Measurements from ENCODE around the gene RNF212B.
"Not testable (repeated sequence)": the region's sequence is repeated elsewhere in the genome, so short reads cannot be mapped to it uniquely, and the experiment has no call there.

Gene RNF212B

GRCh38 chr14:23237772-23238594 lies at the start of gene RNF212B:
Gene RNF212B, plus strand, starts transcription at chr14:23237936. Its CDS starts 2,410 bp downstream, at chr14:23240346.
- DNase-seq (ENCODE audit: low spot score): peak; percentile 94

- no peak for DNase-seq (ENCODE audit: low spot score)
These were observed 44.3 kb upstream of the RNF212B start for GRCh38 chr14:23193432-23193831.

GRCh38 chr14:23195552-23196101 lies 42.1 kb upstream of the RNF212B start:
- DNase-seq (ENCODE audit: low spot score): no peak

- DNase-seq (ENCODE audit: low spot score): not testable (repeated sequence)
These were observed 41.2 kb upstream of the RNF212B start for GRCh38 chr14:23196487-23196886.

GRCh38 chr14:23199141-23199540 lies 38.6 kb upstream of the RNF212B start:
- not testable (repeated sequence) for DNase-seq (ENCODE audit: low spot score)

- DNase-seq (ENCODE audit: low spot score): no peak
These were observed 35.7 kb upstream of the RNF212B start for GRCh38 chr14:23202001-23202400.

- no peak for DNase-seq (ENCODE audit: low spot score)
These were observed 31.2 kb upstream of the RNF212B start for GRCh38 chr14:23206422-23207145.

- no peak for DNase-seq (ENCODE audit: low spot score)
These were observed 30.6 kb upstream of the RNF212B start for GRCh38 chr14:23207146-23207540.

- DNase-seq (ENCODE audit: low spot score): no peak
These were observed 29.4 kb upstream of the RNF212B start for GRCh38 chr14:23208324-23208723.

- DNase-seq (ENCODE audit: low spot score): no peak
These were observed 27.9 kb upstream of the RNF212B start for GRCh38 chr14:23209651-23210423.

- DNase-seq (ENCODE audit: low spot score): no peak
These were observed 22.3 kb upstream of the RNF212B start for GRCh38 chr14:23215421-23215820.

GRCh38 chr14:23217032-23218020 lies 20.4 kb upstream of the RNF212B start:
- DNase-seq (ENCODE audit: low spot score): no peak

- no peak for DNase-seq (ENCODE audit: low spot score)
These were observed 18.7 kb upstream of the RNF212B start for GRCh38 chr14:23219075-23219474.

GRCh38 chr14:23224958-23225357 lies 12.8 kb upstream of the RNF212B start:
- not testable (repeated sequence) for DNase-seq (ENCODE audit: low spot score)

- no peak for DNase-seq (ENCODE audit: low spot score)
These were observed 10.2 kb upstream of the RNF212B start for GRCh38 chr14:23227566-23227965.

GRCh38 chr14:23228812-23229211 lies 8.9 kb upstream of the RNF212B start:
- no peak for DNase-seq (ENCODE audit: low spot score)

- DNase-seq (ENCODE audit: low spot score): not testable (repeated sequence)
These were observed 5.4 kb upstream of the RNF212B start for GRCh38 chr14:23232241-23232808.

- DNase-seq (ENCODE audit: low spot score): no peak
These were observed 2.9 kb downstream of the RNF212B start for GRCh38 chr14:23240661-23241060.

- not testable (repeated sequence) for DNase-seq (ENCODE audit: low spot score)
These were observed 3.5 kb downstream of the RNF212B start for GRCh38 chr14:23241061-23241715.

- no peak for DNase-seq (ENCODE audit: low spot score)
These were observed 4.3 kb downstream of the RNF212B start for GRCh38 chr14:23242076-23242475.

Measured in D341Med (cell line).